ENCODE data around the gene ERICH2. TPM values are rescaled to one million over a fixed set of nuclear protein-coding genes. Genes with fewer than 3 reads are reported as not detected.

Gene ERICH2
- total RNA-seq, 1 donor from 2014 or later = not detected

- H3K4me3 ChIP-seq (ENCODE audit: low read depth, low read length) = no peak overlapping the region
- DNase-seq (ENCODE audit: low read depth) = peak; percentile 7
- TF ChIP-seq CTCF (conservative IDR thresholded peaks at IDR 0.05; ENCODE audit: low read depth, low read length) = no peak
Observed at GRCh38 chr2:170843656-170844055, 73.5 kb downstream of the ERICH2 start.

- TF ChIP-seq CTCF (conservative IDR thresholded peaks at IDR 0.05; ENCODE audit: low read depth, low read length) = peak; percentile 35
- no peak overlapping the region for H3K4me3 ChIP-seq (ENCODE audit: low read depth, low read length)
- no peak for DNase-seq (ENCODE audit: low read depth)
Observed at GRCh38 chr2:170845343-170845742, 75.2 kb downstream of the ERICH2 start.

- H3K4me3 ChIP-seq (ENCODE audit: low read depth, low read length) = no peak overlapping the region
- no peak for DNase-seq (ENCODE audit: low read depth)
- no peak for TF ChIP-seq CTCF (conservative IDR thresholded peaks at IDR 0.05; ENCODE audit: low read depth, low read length)
Observed at GRCh38 chr2:170846314-170846713, 76.1 kb downstream of the ERICH2 start.

- no peak for TF ChIP-seq CTCF (conservative IDR thresholded peaks at IDR 0.05; ENCODE audit: low read depth, low read length)
- DNase-seq (ENCODE audit: low read depth) = no peak
- H3K4me3 ChIP-seq (ENCODE audit: low read depth, low read length) = no peak overlapping the region
Observed at GRCh38 chr2:170847716-170848115, 77.5 kb downstream of the ERICH2 start.

Other genes starting within 250 kb of the ERICH2 start
- gene SP5, start 55.0 kb upstream of the ERICH2 start, total RNA-seq = 0.14 TPM in 1 of 2 replicates, not detected in the other
- 0.36 and 5.6 TPM in 2 replicates for gene GAD1, start 46.5 kb downstream of the ERICH2 start, total RNA-seq
- 56.2 and 65.6 TPM in 2 replicates for gene GORASP2, start 158.9 kb downstream of the ERICH2 start, total RNA-seq

Data from epithelial cell of proximal tubule (primary cell).